Epidermal melanocyte (primary cell): Measurements from ENCODE around the gene SLC30A9.

ENCODE experiments used
- DNase-seq: peaks from one replicate; pipeline ENCODE4 v3.0.0; 2011; ENCODE audit warnings: low spot score; ENCODE audit not compliant: insufficient read length

SLC30A9 gene

GRCh38 chr4:42136371-42136770 lies 146.0 kb downstream of the SLC30A9 start:
- DNase-seq: no peak
